Measurements from ENCODE around the gene SOD1. TPM values are rescaled to one million over a fixed set of nuclear protein-coding genes. Genes with fewer than 3 reads are reported as not detected.

Gene SOD1
- total RNA-seq, 3 donors from 2014 or later (not counting 1 experiment from before 2014, with no cell fraction given), result 57.9 to 75.7 (median 64.8) TPM

- H3K4me1 Mint-ChIP-seq, result peaks cover 10 to 13% of the 10 kb centered on the region in 2 donors
- intact Hi-C loops (cut with micrococcal nuclease), result no loop called here
- no peak for TF ChIP-seq CTCF (IDR thresholded peaks at IDR 0.05)
- Histone ChIP-seq H3K27me3 (ENCODE audit: control insufficient read depth, insufficient read depth, low read length) (no peaks in the 10 kb centered on the region), H3K9me3 (ENCODE audit: control insufficient read depth, insufficient read depth, low read length) (no peaks in the 10 kb centered on the region), H3K27ac (ENCODE audit: low read length) (no peak overlapping the region), H3K36me3 (ENCODE audit: control insufficient read depth, insufficient read depth, low read length) (peaks cover 74% of the 10 kb centered on the region), H3K4me1 (ENCODE audit: control insufficient read depth, insufficient read depth, low read length) (no peaks in the 10 kb centered on the region), H3K4me3 (ENCODE audit: low read length) (no peak overlapping the region)
- H3K36me3 Mint-ChIP-seq, result peaks cover 23% of the 10 kb centered on the region
- H3K9me3 Mint-ChIP-seq, result no peaks in the 10 kb centered on the region
- ATAC-seq (no peak), DNase-seq (no peak)
- H3K27me3 Mint-ChIP-seq (ENCODE audit: low read depth in 2 of 2), result no peaks in the 10 kb centered on the region
- H3K4me3 Mint-ChIP-seq, result no peak overlapping the region
- H3K27ac Mint-ChIP-seq, result no peak overlapping the region
- 100% methylated on average over 3 of the region's 3 CpGs for WGBS (ENCODE audit: insufficient coverage)
These were observed 40.5 kb downstream of the SOD1 start for GRCh38 chr21:31700040-31700439.

GRCh38 chr21:31706562-31706961 is 47.1 kb downstream of the SOD1 start:
- intact Hi-C loops (cut with micrococcal nuclease), result no loop called here
- Histone ChIP-seq H3K9me3 (ENCODE audit: control insufficient read depth, insufficient read depth, low read length) (no peaks in the 10 kb centered on the region), H3K4me3 (ENCODE audit: low read length) (no peak overlapping the region), H3K4me1 (ENCODE audit: control insufficient read depth, insufficient read depth, low read length) (peaks cover 4% of the 10 kb centered on the region), H3K27ac (ENCODE audit: low read length) (no peak overlapping the region), H3K36me3 (ENCODE audit: control insufficient read depth, insufficient read depth, low read length) (peaks cover 22% of the 10 kb centered on the region), H3K27me3 (ENCODE audit: control insufficient read depth, insufficient read depth, low read length) (no peaks in the 10 kb centered on the region)
- Mint-ChIP-seq H3K27ac (peak overlapping the region in 1 of 2 donors; percentile 75), H3K27me3 (ENCODE audit: low read depth in 2 of 2) (no peaks in the 10 kb centered on the region), H3K36me3 (peaks cover 2% of the 10 kb centered on the region), H3K9me3 (no peaks in the 10 kb centered on the region), H3K4me3 (no peak overlapping the region), H3K4me1 (peaks cover 52 to 56% of the 10 kb centered on the region in 2 donors)
- 96% methylated on average over 3 of the region's 3 CpGs for WGBS (ENCODE audit: insufficient coverage)
- TF ChIP-seq CTCF (IDR thresholded peaks at IDR 0.05), result no peak
- ATAC-seq (no peak), DNase-seq (no peak)

GRCh38 chr21:31707499-31707898 is 48.0 kb downstream of the SOD1 start:
- Histone ChIP-seq H3K27ac (ENCODE audit: low read length) (no peak overlapping the region), H3K4me3 (ENCODE audit: low read length) (no peak overlapping the region), H3K9me3 (ENCODE audit: control insufficient read depth, insufficient read depth, low read length) (no peaks in the 10 kb centered on the region), H3K4me1 (ENCODE audit: control insufficient read depth, insufficient read depth, low read length) (peaks cover 4% of the 10 kb centered on the region), H3K27me3 (ENCODE audit: control insufficient read depth, insufficient read depth, low read length) (no peaks in the 10 kb centered on the region), H3K36me3 (ENCODE audit: control insufficient read depth, insufficient read depth, low read length) (peaks cover 13% of the 10 kb centered on the region)
- peaks cover 57 to 65% of the 10 kb centered on the region in 2 donors for H3K4me1 Mint-ChIP-seq
- no peaks in the 10 kb centered on the region for H3K27me3 Mint-ChIP-seq (ENCODE audit: low read depth in 2 of 2)
- intact Hi-C loops (cut with micrococcal nuclease), result no loop called here
- no peak overlapping the region for H3K27ac Mint-ChIP-seq
- no peaks in the 10 kb centered on the region for H3K36me3 Mint-ChIP-seq
- ATAC-seq, result no peak
- TF ChIP-seq CTCF (IDR thresholded peaks at IDR 0.05), result no peak
- no peak for DNase-seq
- H3K4me3 Mint-ChIP-seq, result no peak overlapping the region
- no peaks in the 10 kb centered on the region for H3K9me3 Mint-ChIP-seq

- peaks cover 3% of the 10 kb centered on the region for H3K36me3 ChIP-seq (ENCODE audit: control insufficient read depth, insufficient read depth, low read length)
- no peak for ATAC-seq
- WGBS (ENCODE audit: insufficient coverage), result 83% methylated on average over 1 of the region's 1 CpG
- no peaks in the 10 kb centered on the region for H3K9me3 ChIP-seq (ENCODE audit: control insufficient read depth, insufficient read depth, low read length)
- Mint-ChIP-seq H3K9me3 (no peaks in the 10 kb centered on the region), H3K27me3 (ENCODE audit: low read depth in 2 of 2) (no peaks in the 10 kb centered on the region), H3K4me3 (no peak overlapping the region), H3K27ac (peak overlapping the region; percentile 71 to 78), H3K4me1 (peaks cover 67 to 75% of the 10 kb centered on the region in 2 donors), H3K36me3 (no peaks in the 10 kb centered on the region)
- TF ChIP-seq CTCF (IDR thresholded peaks at IDR 0.05), result no peak
- peaks cover 4% of the 10 kb centered on the region for H3K4me1 ChIP-seq (ENCODE audit: control insufficient read depth, insufficient read depth, low read length)
- DNase-seq, result no peak
- no peaks in the 10 kb centered on the region for H3K27me3 ChIP-seq (ENCODE audit: control insufficient read depth, insufficient read depth, low read length)
- intact Hi-C loops (cut with micrococcal nuclease), result no loop called here
- H3K27ac ChIP-seq (ENCODE audit: low read length), result no peak overlapping the region
- H3K4me3 ChIP-seq (ENCODE audit: low read length), result no peak overlapping the region
These were observed 49.0 kb downstream of the SOD1 start for GRCh38 chr21:31708541-31708940.
